Keratinocyte (primary cell): ENCODE results near the gene GSAP. TPM values are rescaled to one million over a fixed set of nuclear protein-coding genes. Genes with fewer than 3 reads are reported as not detected.

Experiments used
- DNase-seq: peaks from one replicate; pipeline ENCODE4 v3.0.0-alpha.2; 2011; ENCODE audit warnings: low read depth, missing footprints, low spot score
- FAIRE-seq: peaks from 2 replicates; lab custom pipeline; 2011; peaks lifted over from hg19 to GRCh38; lab: Jason Lieb, UNC
- H2AFZ ChIP-seq: 2 replicates; pipeline ENCODE4 v1.6.0; 2012; ENCODE audit warnings: low read length, control low read depth, inconsistent platforms; ENCODE audit not compliant: control insufficient read depth
- H3K27ac ChIP-seq: 2 replicates; pipeline ENCODE4 v1.5.1; 2011; ENCODE audit warnings: low read length; ENCODE audit not compliant: control insufficient read depth, insufficient read depth
- H3K27me3 ChIP-seq: 3 replicates; pipeline ENCODE4 v1.6.0; 2011; ENCODE audit warnings: low read length; ENCODE audit not compliant: control insufficient read depth, insufficient read depth; ENCODE audit errors: extremely low read depth
- H3K36me3 ChIP-seq, 2 experiments: 2 replicates in 1 of 2; 3 replicates in 1 of 2; pipeline ENCODE4 v1.5.1; 2011; ENCODE audit warnings: low read length in 2 of 2, mild to moderate bottlenecking in 1 of 2; ENCODE audit not compliant: control insufficient read depth in 2 of 2, insufficient read depth in 2 of 2; ENCODE audit errors: extremely low read depth in 1 of 2
- H3K4me1 ChIP-seq: 3 replicates; pipeline ENCODE4 v1.5.1; 2011; ENCODE audit warnings: low read length; ENCODE audit not compliant: control insufficient read depth, insufficient read depth; ENCODE audit errors: extremely low read depth
- H3K4me2 ChIP-seq: 3 replicates; pipeline ENCODE4 v1.6.0; 2011; ENCODE audit warnings: low read depth, low read length; ENCODE audit not compliant: control insufficient read depth, insufficient read depth; ENCODE audit errors: extremely low read depth
- H3K4me3 ChIP-seq, 3 experiments: fragments of 200-600 bp in 1 of 3; sonication (generic) in 1 of 3; 2 replicates in 2 of 3; 3 replicates in 1 of 3; pipeline ENCODE4 v1.5.1; 2011 to 2016; ENCODE audit warnings: low read length in 3 of 3, mild to moderate bottlenecking in 3 of 3, control low read depth in 2 of 3, inconsistent platforms in 1 of 3, low read depth in 1 of 3, mixed read lengths in 1 of 3, mixed run types in 1 of 3, moderate library complexity in 1 of 3; ENCODE audit not compliant: control insufficient read depth in 2 of 3, insufficient read depth in 2 of 3; ENCODE audit errors: extremely low read depth in 1 of 3
- H3K79me2 ChIP-seq: 2 replicates; pipeline ENCODE4 v1.6.0; 2012; ENCODE audit warnings: low read length; ENCODE audit not compliant: control insufficient read depth, insufficient read depth
- H3K9ac ChIP-seq: 3 replicates; pipeline ENCODE4 v1.6.0; 2011; ENCODE audit warnings: low read length; ENCODE audit not compliant: control insufficient read depth, insufficient read depth; ENCODE audit errors: extremely low read depth
- H3K9me1 ChIP-seq: 3 replicates; pipeline ENCODE4 v1.6.0; 2011; ENCODE audit warnings: low read length; ENCODE audit not compliant: control insufficient read depth, insufficient read depth; ENCODE audit errors: extremely low read depth
- H3K9me3 ChIP-seq: 2 replicates; pipeline ENCODE4 v1.5.1; 2012; ENCODE audit warnings: low read depth, low read length; ENCODE audit not compliant: control insufficient read depth
- H4K20me1 ChIP-seq: 3 replicates; pipeline ENCODE4 v1.6.0; 2011; ENCODE audit warnings: low read length; ENCODE audit not compliant: control insufficient read depth, insufficient read depth; ENCODE audit errors: extremely low read depth
- CTCF ChIP-seq, 3 experiments: IDR thresholded peaks in 1 of 3; conservative IDR thresholded peaks in 1 of 3; optimal IDR thresholded peaks in 1 of 3; 2 replicates in 2 of 3; 3 replicates in 1 of 3; pipeline versions ENCODE3 to v1.5.1; 2011; ENCODE audit warnings: low read length in 3 of 3, mild to moderate bottlenecking in 3 of 3, moderate library complexity in 2 of 3, control low read depth in 1 of 3, inconsistent platforms in 1 of 3; ENCODE audit not compliant: insufficient read depth in 2 of 3; ENCODE audit errors: extremely low read depth in 1 of 3
- EZH2 ChIP-seq: IDR thresholded peaks from one replicate; pipeline ENCODE4 v1.6.1; 2012; ENCODE audit warnings: inconsistent platforms, mild to moderate bottlenecking, low read length, moderate library complexity
- dilution Hi-C: fragments of 300-500 bp; cut with MboI; formaldehyde crosslinking; loops from one replicate; pipeline ENCODE4 v1.7.0; 2020; ENCODE audit warnings: low sequenced_read_pairs; ENCODE audit not compliant: extremely low pct_ligation_motif_present
- polyA plus RNA-seq, 5 experiments: library from polyadenylated mRNA; depleted of rRNA in 3 of 5; stranded (reverse) in 3 of 5; stranded (forward) in 1 of 5; unstranded in 1 of 5; fragments of >200 nt; gene quantifications; 1 replicate in 1 of 5; 2 replicates in 3 of 5; 3 replicates in 1 of 5; pipeline versions ENCODE4 v1.2.1 to v1.2.3, GENCODE V29; 2011 to 2012; ENCODE audit warnings: missing spikeins in 2 of 5, low read depth in 1 of 5, low replicate concordance in 1 of 5

GSAP gene
- polyA plus RNA-seq, 1 donor (not counting 4 experiments of a cell fraction or from before 2014, with no cell fraction given), result 5.4 TPM

DNA sequence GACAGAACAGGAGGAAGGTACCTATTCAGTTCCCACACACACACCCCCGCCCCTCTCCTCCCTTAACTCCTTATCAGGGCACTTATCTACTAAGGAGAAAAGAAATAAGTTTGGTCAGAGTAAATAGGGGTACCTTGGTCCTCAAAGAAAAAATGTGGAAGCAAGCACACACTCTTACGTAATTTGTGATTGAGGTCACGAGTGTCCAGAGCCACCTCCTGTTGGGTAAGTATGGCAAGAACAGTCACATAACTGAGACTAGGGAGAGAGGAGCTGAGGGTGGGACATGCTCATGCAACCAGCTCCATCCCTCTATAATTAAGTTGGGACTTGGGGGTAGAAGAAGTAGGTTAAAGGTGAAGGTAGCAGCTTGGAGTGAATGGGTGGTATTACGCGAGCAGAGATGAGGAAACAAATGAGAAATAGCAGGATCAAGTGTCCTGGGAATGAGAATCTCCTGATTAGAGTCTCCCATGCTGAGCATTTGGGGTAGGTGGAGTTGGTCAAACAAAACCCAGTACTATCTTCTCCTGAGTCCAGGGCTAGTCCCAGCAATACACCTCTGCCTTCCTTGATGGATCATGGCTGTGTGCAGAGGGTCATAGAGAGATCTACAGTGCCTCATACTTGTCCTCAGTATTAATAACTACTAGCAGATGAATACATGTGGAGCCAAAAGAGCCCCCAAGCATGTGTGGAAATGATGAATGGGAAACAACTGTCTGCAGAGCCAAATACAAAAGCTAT, 77.1 kb downstream of the GSAP start:
- Histone ChIP-seq H3K27ac (no peak overlapping the region), H3K4me3 (no peak overlapping the region), H3K4me1 (no peaks in the 10 kb centered on the region), H3K79me2 (no peaks in the 10 kb centered on the region), H4K20me1 (no peaks in the 10 kb centered on the region), H3K36me3 (no peaks in the 10 kb centered on the region), H3K9ac (no peak overlapping the region), H3K9me1 (no peaks in the 10 kb centered on the region), H2AFZ (no peak overlapping the region), H3K9me3 (no peaks in the 10 kb centered on the region), H3K4me2 (no peak overlapping the region), H3K27me3 (no peaks in the 10 kb centered on the region)
- dilution Hi-C loops, result no loop called here
- TF ChIP-seq CTCF (optimal IDR thresholded peaks at IDR 0.05 in 1 of 3, IDR thresholded peaks at IDR 0.05 in 1 of 3, conservative IDR thresholded peaks at IDR 0.05 in 1 of 3; ENCODE audit: extremely low read depth in 1 of 3, insufficient read depth in 2 of 3, low read length in 3 of 3) (no peak), EZH2 (no peak)
- FAIRE-seq, result no peak
- DNase-seq, result no peak

GRCh38 chr7:77338260-77338659, 77.9 kb downstream of the GSAP start:
- no peak overlapping the region for H3K4me3 ChIP-seq
- H3K9ac ChIP-seq, result no peak overlapping the region
- H3K9me1 ChIP-seq, result no peaks in the 10 kb centered on the region
- no peaks in the 10 kb centered on the region for H3K79me2 ChIP-seq
- H2AFZ ChIP-seq, result no peak overlapping the region
- H3K4me2 ChIP-seq, result no peak overlapping the region
- no peak for DNase-seq
- no peak overlapping the region for H3K27ac ChIP-seq
- no peak for FAIRE-seq
- dilution Hi-C loops, result no loop called here
- H3K36me3 ChIP-seq, result no peaks in the 10 kb centered on the region
- no peaks in the 10 kb centered on the region for H3K27me3 ChIP-seq
- H3K9me3 ChIP-seq, result no peaks in the 10 kb centered on the region
- no peaks in the 10 kb centered on the region for H4K20me1 ChIP-seq
- TF ChIP-seq CTCF (optimal IDR thresholded peaks at IDR 0.05 in 1 of 3, IDR thresholded peaks at IDR 0.05 in 1 of 3, conservative IDR thresholded peaks at IDR 0.05 in 1 of 3; ENCODE audit: extremely low read depth in 1 of 3, insufficient read depth in 2 of 3, low read length in 3 of 3) (no peak), EZH2 (no peak)
- H3K4me1 ChIP-seq, result no peaks in the 10 kb centered on the region
